Eye (tissue), 1 donor: ENCODE measurements around the gene RBM15.

Experiments
- DNase-seq: peaks from one replicate; pipeline ENCODE4 v3.0.0-alpha.2; 2015

Gene RBM15

GRCh38 chr1:110320168-110320518 is 19.0 kb upstream of the RBM15 start:
- no peak for DNase-seq

GRCh38 chr1:110321045-110321444 is 18.1 kb upstream of the RBM15 start:
- DNase-seq, result no peak

GRCh38 chr1:110321846-110322245 is 17.3 kb upstream of the RBM15 start:
- no peak for DNase-seq

GRCh38 chr1:110324667-110325066 is 14.5 kb upstream of the RBM15 start:
- DNase-seq, result no peak

GRCh38 chr1:110326826-110327225 is 12.4 kb upstream of the RBM15 start:
- no peak for DNase-seq

- DNase-seq, result no peak
Measured at GRCh38 chr1:110328274-110328673, 10.9 kb upstream of the RBM15 start.

GRCh38 chr1:110328700-110329099 is 10.5 kb upstream of the RBM15 start:
- DNase-seq, result no peak

- no peak for DNase-seq
Measured at GRCh38 chr1:110335265-110335664, 3.9 kb upstream of the RBM15 start.

- no peak for DNase-seq
Measured at GRCh38 chr1:110336300-110337039, 2.7 kb upstream of the RBM15 start.

GRCh38 chr1:110337704-110338308 is 1.4 kb upstream of the RBM15 start:
- no peak for DNase-seq

GRCh38 chr1:110338309-110338885 is 780 bp upstream of the RBM15 start:
- DNase-seq, result no peak

- no peak for DNase-seq
Measured at GRCh38 chr1:110339407-110340206, 430 bp downstream of the RBM15 start.

GRCh38 chr1:110340207-110340468 is 961 bp downstream of the RBM15 start:
- no peak for DNase-seq

- DNase-seq, result no peak
Measured at GRCh38 chr1:110341146-110341871, 2.1 kb downstream of the RBM15 start.

GRCh38 chr1:110341872-110342331 is 2.7 kb downstream of the RBM15 start:
- no peak for DNase-seq

- no peak for DNase-seq
Measured at GRCh38 chr1:110343249-110343648, 4.1 kb downstream of the RBM15 start.

- DNase-seq, result no peak
Measured at GRCh38 chr1:110344152-110344551, 5.0 kb downstream of the RBM15 start.

- DNase-seq, result no peak
Measured at GRCh38 chr1:110345480-110345879, 6.3 kb downstream of the RBM15 start.

GRCh38 chr1:110346690-110347089 is 7.5 kb downstream of the RBM15 start:
- peak; percentile 11 for DNase-seq

GRCh38 chr1:110347182-110347893 is 8.2 kb downstream of the RBM15 start:
- peak; percentile 34 for DNase-seq

GRCh38 chr1:110348050-110348449 is 8.9 kb downstream of the RBM15 start:
- no peak for DNase-seq

GRCh38 chr1:110348771-110349170 is 9.6 kb downstream of the RBM15 start:
- no peak for DNase-seq
